WTC11 (cell line): ENCODE data around the gene DRC1.

ENCODE experiments used
- ZNF219 ChIP-seq: sonication (generic); formaldehyde crosslinking; IDR thresholded peaks from 2 replicates; pipeline ENCODE4 v1.8.0; 2023; ENCODE audit warnings: missing genetic modification reagents, mild to moderate bottlenecking, borderline replicate concordance
- ZNF232 ChIP-seq: sonication (generic); formaldehyde crosslinking; IDR thresholded peaks from 2 replicates; pipeline ENCODE4 v1.8.0; 2022; ENCODE audit warnings: mild to moderate bottlenecking, missing genetic modification reagents
- TF ChIP-seq, protein P1 (sequence below): fragments of 200-600 bp; IDR thresholded peaks from 2 replicates; pipeline ENCODE4 v1.8.0; 2022; ENCODE audit warnings: antibody characterized with exemption
- TF ChIP-seq, protein P2 (sequence below): sonication (generic); formaldehyde crosslinking; IDR thresholded peaks from 2 replicates; pipeline ENCODE4 v1.8.0; 2022; ENCODE audit warnings: mild to moderate bottlenecking, missing genetic modification reagents
- TF ChIP-seq, protein P3 (sequence below): sonication (generic); formaldehyde crosslinking; IDR thresholded peaks from 2 replicates; pipeline ENCODE4 v1.8.0; 2022; ENCODE audit warnings: mild to moderate bottlenecking, missing genetic modification reagents

DNA sequence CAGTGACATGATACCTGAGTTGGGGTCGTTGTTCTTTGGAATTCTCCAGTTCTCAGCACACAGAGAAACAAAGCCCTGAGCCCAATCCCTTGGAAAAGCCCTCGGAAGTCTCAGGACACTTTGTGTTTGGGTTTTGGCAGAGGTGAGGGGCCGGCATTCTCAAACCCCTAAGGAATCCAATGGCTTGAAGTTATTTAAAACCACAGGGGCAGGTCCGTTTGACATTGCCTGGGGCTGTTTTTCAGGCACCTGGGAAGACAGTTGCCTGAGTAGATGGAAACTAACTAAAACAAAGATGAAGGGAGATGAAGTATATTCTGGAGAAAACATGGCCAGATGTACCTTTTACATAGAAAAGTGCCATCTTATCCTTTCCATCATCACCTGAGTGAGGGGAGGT is 98.7 kb downstream of the DRC1 start:
- TF ChIP-seq, protein P1, sequence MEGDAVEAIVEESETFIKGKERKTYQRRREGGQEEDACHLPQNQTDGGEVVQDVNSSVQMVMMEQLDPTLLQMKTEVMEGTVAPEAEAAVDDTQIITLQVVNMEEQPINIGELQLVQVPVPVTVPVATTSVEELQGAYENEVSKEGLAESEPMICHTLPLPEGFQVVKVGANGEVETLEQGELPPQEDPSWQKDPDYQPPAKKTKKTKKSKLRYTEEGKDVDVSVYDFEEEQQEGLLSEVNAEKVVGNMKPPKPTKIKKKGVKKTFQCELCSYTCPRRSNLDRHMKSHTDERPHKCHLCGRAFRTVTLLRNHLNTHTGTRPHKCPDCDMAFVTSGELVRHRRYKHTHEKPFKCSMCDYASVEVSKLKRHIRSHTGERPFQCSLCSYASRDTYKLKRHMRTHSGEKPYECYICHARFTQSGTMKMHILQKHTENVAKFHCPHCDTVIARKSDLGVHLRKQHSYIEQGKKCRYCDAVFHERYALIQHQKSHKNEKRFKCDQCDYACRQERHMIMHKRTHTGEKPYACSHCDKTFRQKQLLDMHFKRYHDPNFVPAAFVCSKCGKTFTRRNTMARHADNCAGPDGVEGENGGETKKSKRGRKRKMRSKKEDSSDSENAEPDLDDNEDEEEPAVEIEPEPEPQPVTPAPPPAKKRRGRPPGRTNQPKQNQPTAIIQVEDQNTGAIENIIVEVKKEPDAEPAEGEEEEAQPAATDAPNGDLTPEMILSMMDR = no peak
- TF ChIP-seq ZNF232 (CRISPR knock-in tag) (no peak), ZNF219 (CRISPR knock-in tag) (no peak)
- TF ChIP-seq, protein P2, sequence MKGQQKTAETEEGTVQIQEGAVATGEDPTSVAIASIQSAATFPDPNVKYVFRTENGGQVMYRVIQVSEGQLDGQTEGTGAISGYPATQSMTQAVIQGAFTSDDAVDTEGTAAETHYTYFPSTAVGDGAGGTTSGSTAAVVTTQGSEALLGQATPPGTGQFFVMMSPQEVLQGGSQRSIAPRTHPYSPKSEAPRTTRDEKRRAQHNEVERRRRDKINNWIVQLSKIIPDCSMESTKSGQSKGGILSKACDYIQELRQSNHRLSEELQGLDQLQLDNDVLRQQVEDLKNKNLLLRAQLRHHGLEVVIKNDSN (CRISPR knock-in tag) = no peak
- TF ChIP-seq, protein P3, sequence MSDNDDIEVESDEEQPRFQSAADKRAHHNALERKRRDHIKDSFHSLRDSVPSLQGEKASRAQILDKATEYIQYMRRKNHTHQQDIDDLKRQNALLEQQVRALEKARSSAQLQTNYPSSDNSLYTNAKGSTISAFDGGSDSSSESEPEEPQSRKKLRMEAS (CRISPR knock-in tag) = no peak
